H9 (cell line): ENCODE data around the gene BTBD6. TPM values are rescaled to one million over a fixed set of nuclear protein-coding genes. Genes with fewer than 3 reads are reported as not detected.

ENCODE experiments used
- DNase-seq: peaks from one replicate; pipeline ENCODE4 v3.0.0-alpha.2; 2017
- H2AFZ ChIP-seq: one replicate; pipeline ENCODE4 v1.6.1; 2013; ENCODE audit warnings: mild to moderate bottlenecking, low read length, control low read depth, moderate library complexity
- H2AK5ac ChIP-seq: 2 replicates; pipeline ENCODE4 v1.6.1; 2013; ENCODE audit warnings: low read length, control low read depth, mixed read lengths; ENCODE audit not compliant: insufficient read length
- H2BK120ac ChIP-seq: one replicate; pipeline ENCODE4 v1.6.1; 2013; ENCODE audit warnings: low read depth, mild to moderate bottlenecking, low read length, control low read depth, inconsistent platforms; ENCODE audit not compliant: poor library complexity, severe bottlenecking
- H2BK12ac ChIP-seq: 2 replicates; pipeline ENCODE4 v1.6.1; 2013; ENCODE audit warnings: low read length, control low read depth, mixed read lengths, low read depth; ENCODE audit not compliant: insufficient read length
- H2BK15ac ChIP-seq: 2 replicates; pipeline ENCODE4 v1.6.1; 2013; ENCODE audit warnings: low read depth, low read length, control low read depth
- H2BK20ac ChIP-seq: one replicate; pipeline ENCODE4 v1.6.1; 2013; ENCODE audit warnings: low read depth, mild to moderate bottlenecking, low read length, control low read depth, inconsistent platforms; ENCODE audit not compliant: poor library complexity, severe bottlenecking
- H2BK5ac ChIP-seq: 2 replicates; pipeline ENCODE4 v1.6.1; 2013; ENCODE audit warnings: low read length, control low read depth, mixed read lengths; ENCODE audit not compliant: insufficient read length
- H3K14ac ChIP-seq: 2 replicates; pipeline ENCODE4 v1.6.1; 2013; ENCODE audit warnings: low read length, control low read depth; ENCODE audit not compliant: insufficient read depth
- H3K18ac ChIP-seq: 2 replicates; pipeline ENCODE4 v1.6.1; 2013; ENCODE audit warnings: low read depth, mild to moderate bottlenecking, mixed read lengths, low read length, control low read depth; ENCODE audit not compliant: insufficient read length
- H3K23ac ChIP-seq: 2 replicates; pipeline ENCODE4 v1.6.1; 2013; ENCODE audit warnings: low read length, control low read depth, mixed read lengths, low read depth; ENCODE audit not compliant: insufficient read length
- H3K23me2 ChIP-seq: 2 replicates; pipeline ENCODE4 v1.6.1; 2013; ENCODE audit warnings: low read depth, mild to moderate bottlenecking, mixed read lengths, low read length, control low read depth; ENCODE audit not compliant: insufficient read length, poor library complexity, severe bottlenecking
- H3K27ac ChIP-seq: 2 replicates; pipeline ENCODE4 v1.5.1; 2013; ENCODE audit warnings: low read length, control low read depth, mixed read lengths, low read depth; ENCODE audit not compliant: insufficient read length
- H3K27me3 ChIP-seq: 2 replicates; pipeline ENCODE4 v1.6.1; 2013; ENCODE audit warnings: low read length, control low read depth, inconsistent platforms; ENCODE audit not compliant: insufficient read depth
- H3K4ac ChIP-seq: 2 replicates; pipeline ENCODE4 v1.6.1; 2013; ENCODE audit warnings: low read depth, mild to moderate bottlenecking, control low read depth, inconsistent platforms, low read length, moderate library complexity
- H3K4me1 ChIP-seq: 2 replicates; pipeline ENCODE4 v1.6.1; 2013; ENCODE audit warnings: low read length, control low read depth, inconsistent platforms; ENCODE audit not compliant: insufficient read depth
- H3K4me2 ChIP-seq: 2 replicates; pipeline ENCODE4 v1.6.1; 2013; ENCODE audit warnings: low read length, control low read depth, mixed read lengths; ENCODE audit not compliant: insufficient read length, insufficient read depth
- H3K56ac ChIP-seq: 2 replicates; pipeline ENCODE4 v1.6.1; 2013; ENCODE audit warnings: low read depth, mild to moderate bottlenecking, mixed read lengths, low read length, control low read depth; ENCODE audit not compliant: insufficient read length
- H3K79me1 ChIP-seq: 2 replicates; pipeline ENCODE4 v1.6.1; 2013; ENCODE audit warnings: low read depth, mild to moderate bottlenecking, moderate library complexity, low read length, control low read depth, inconsistent platforms; ENCODE audit not compliant: insufficient read depth, poor library complexity, severe bottlenecking
- H3K79me2 ChIP-seq: 2 replicates; pipeline ENCODE4 v1.6.1; 2013; ENCODE audit warnings: low read length, control low read depth, inconsistent platforms; ENCODE audit not compliant: insufficient read depth
- H3K9ac ChIP-seq: 2 replicates; pipeline ENCODE4 v1.6.1; 2013; ENCODE audit warnings: low read length, control low read depth, mixed read lengths; ENCODE audit not compliant: insufficient read length; ENCODE audit errors: extremely low read depth
- H3K9me3 ChIP-seq: one replicate; pipeline ENCODE4 v1.6.1; 2013; ENCODE audit warnings: low read depth, low read length, inconsistent platforms; ENCODE audit not compliant: control insufficient read depth
- H3T11ph ChIP-seq: one replicate; pipeline ENCODE4 v1.6.1; 2013; ENCODE audit warnings: mild to moderate bottlenecking, low read length, control low read depth, inconsistent platforms
- H4K20me1 ChIP-seq: one replicate; pipeline ENCODE4 v1.6.1; 2013; ENCODE audit not compliant: control insufficient read depth, insufficient read length, insufficient read depth
- H4K5ac ChIP-seq: 2 replicates; pipeline ENCODE4 v1.6.1; 2013; ENCODE audit warnings: low read depth, mild to moderate bottlenecking, mixed read lengths, low read length, control low read depth; ENCODE audit not compliant: insufficient read length
- H4K8ac ChIP-seq: replicated peaks from 2 replicates; pipeline ENCODE4 v1.6.1; 2013; ENCODE audit warnings: low read length, control low read depth, mixed read lengths, low read depth; ENCODE audit not compliant: insufficient read length
- H4K91ac ChIP-seq: 2 replicates; pipeline ENCODE4 v1.6.1; 2013; ENCODE audit warnings: low read depth, mild to moderate bottlenecking, moderate library complexity, mixed read lengths, low read length, control low read depth; ENCODE audit not compliant: insufficient read length
- H3K27ac Mint-ChIP-seq, 3 experiments: 2 replicates in 2 of 3; 3 replicates in 1 of 3; pipeline ENCODE4 v1.8.0; 2020 to 2021; ENCODE audit warnings: mixed read lengths in 3 of 3, mild to moderate bottlenecking in 1 of 3, moderate library complexity in 1 of 3
- H3K27me3 Mint-ChIP-seq: 2 replicates; pipeline ENCODE4 v1.8.0; 2021; ENCODE audit warnings: low read depth, mild to moderate bottlenecking, moderate library complexity, mixed read lengths
- H3K36me3 Mint-ChIP-seq, 3 experiments: 2 replicates in 2 of 3; 3 replicates in 1 of 3; pipeline ENCODE4 v1.8.0; 2020 to 2021; ENCODE audit warnings: low read depth in 3 of 3, mixed read lengths in 3 of 3; ENCODE audit not compliant: insufficient read depth in 1 of 3
- H3K4me1 Mint-ChIP-seq, 2 experiments: 2 replicates each; pipeline ENCODE4 v1.8.0; 2020; ENCODE audit warnings: mixed read lengths in 2 of 2
- H3K4me3 Mint-ChIP-seq, 2 experiments: 2 replicates in 1 of 2; 3 replicates in 1 of 2; pipeline ENCODE4 v1.8.0; 2020 to 2021; ENCODE audit warnings: mild to moderate bottlenecking in 2 of 2, mixed read lengths in 2 of 2, moderate library complexity in 1 of 2
- H3K9me3 Mint-ChIP-seq, 2 experiments: 2 replicates in 1 of 2; 3 replicates in 1 of 2; pipeline ENCODE4 v1.8.0; 2020; ENCODE audit warnings: mild to moderate bottlenecking in 2 of 2, mixed read lengths in 2 of 2, moderate library complexity in 1 of 2
- CTCF ChIP-seq: fragments of 200-600 bp; sonication (generic); conservative IDR thresholded peaks from 3 replicates; pipeline ENCODE4 v1.8.0; 2021; ENCODE audit warnings: antibody characterized with exemption, mild to moderate bottlenecking
- WGBS: extraction: QIAGEN DNeasy Blood & Tissue Kit; methylation state at CpG from one replicate; pipeline ENCODE4 v1.1.7; 2013; ENCODE audit warnings: missing lambda C conversion rate, low lambda C conversion rate, mixed read lengths; ENCODE audit not compliant: insufficient read length; ENCODE audit errors: extremely low coverage; 5-methylcytosine and 5-hydroxymethylcytosine counted together
- total RNA-seq: library from RNA; stranded (reverse); gene quantifications from 2 replicates; pipeline ENCODE4 v1.2.1, GENCODE V29; 2021

Gene BTBD6
- total RNA-seq, 1 experiment from 2014 or later, result 23.3 TPM

GRCh38 chr14:105217774-105218173 is 30.6 kb upstream of the BTBD6 start:
- H2AFZ ChIP-seq, result no peak overlapping the region
- no peak for TF ChIP-seq CTCF
- H3K9me3 ChIP-seq, result no peaks in the 10 kb centered on the region
- H3K9ac ChIP-seq, result no peak overlapping the region
- no peak overlapping the region for H3K56ac ChIP-seq
- H4K91ac ChIP-seq, result no peak overlapping the region
- H3K27me3 Mint-ChIP-seq, result no peaks in the 10 kb centered on the region
- no peak overlapping the region for H2BK20ac ChIP-seq
- no peak overlapping the region for H4K8ac ChIP-seq
- no peaks in the 10 kb centered on the region; a peak in 1 of 5 replicates for H3K9me3 Mint-ChIP-seq
- H3K27me3 ChIP-seq, result no peaks in the 10 kb centered on the region
- H3K4me1 Mint-ChIP-seq, result no peaks in the 10 kb centered on the region
- H3K4me1 ChIP-seq, result no peaks in the 10 kb centered on the region
- H2BK15ac ChIP-seq, result no peak overlapping the region
- no CpG with 5 or more reads among the region's 11 CpGs for WGBS
- no peak overlapping the region for H2AK5ac ChIP-seq
- no peak overlapping the region for H3K4ac ChIP-seq
- no peak overlapping the region for H4K5ac ChIP-seq
- no peak overlapping the region for H2BK120ac ChIP-seq
- DNase-seq, result no peak
- H3K23me2 ChIP-seq, result no peaks in the 10 kb centered on the region
- no peak overlapping the region for H3K4me3 Mint-ChIP-seq
- no peaks in the 10 kb centered on the region for H3K79me1 ChIP-seq
- H3K23ac ChIP-seq, result no peak overlapping the region
- no peak overlapping the region for H3K18ac ChIP-seq
- no peak overlapping the region for H2BK12ac ChIP-seq
- H3T11ph ChIP-seq, result no peak overlapping the region
- no peaks in the 10 kb centered on the region for H4K20me1 ChIP-seq
- no peak overlapping the region for H3K27ac ChIP-seq
- no peak overlapping the region for H2BK5ac ChIP-seq
- no peaks in the 10 kb centered on the region for H3K79me2 ChIP-seq
- peaks cover 2 to 22% (median 20%) of the 10 kb centered on the region in 3 experiments; a peak in 6 of 7 replicates for H3K36me3 Mint-ChIP-seq
- no peak overlapping the region for H3K14ac ChIP-seq
- no peak overlapping the region for H3K4me2 ChIP-seq
- H3K27ac Mint-ChIP-seq, result no peak overlapping the region; a peak in 1 of 7 replicates
